ENCODE data around the gene TNFRSF1B. TPM values are rescaled to one million over a fixed set of nuclear protein-coding genes. Genes with fewer than 3 reads are reported as not detected.

The TNFRSF1B gene
- total and polyA plus RNA-seq, 2 of the 8 experiments (the other 6 are each of a cell fraction or from before 2014, with no cell fraction given) = 1.7 to 2.9 TPM

DNA sequence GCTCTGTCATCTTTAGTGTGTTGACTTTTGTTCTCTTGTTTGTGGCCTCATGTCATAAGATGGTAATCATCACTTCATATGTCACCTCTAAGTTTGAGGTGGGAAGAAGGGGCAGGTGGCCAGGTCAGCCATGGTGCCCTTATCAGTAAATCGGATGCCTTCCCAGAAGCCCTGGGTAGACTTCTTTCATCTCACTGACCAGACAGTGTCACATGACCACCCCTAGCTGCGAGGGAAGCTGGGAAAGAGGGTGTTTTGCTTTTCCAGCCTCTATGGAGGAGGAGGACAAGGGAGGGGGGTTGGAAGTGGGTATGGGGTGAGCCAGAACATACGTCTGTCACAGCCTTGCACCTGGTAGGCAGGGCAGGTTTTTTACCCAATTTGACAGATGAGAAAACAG is 28.6 kb downstream of the TNFRSF1B start:
- Histone ChIP-seq H3K79me2 (ENCODE audit: control insufficient read depth in 1 of 2, insufficient read depth in 2 of 2, low read length in 2 of 2) (no peaks in the 10 kb centered on the region), H3K14ac (ENCODE audit: insufficient read length) (no peak overlapping the region), H3K9ac (replicated peaks in 1 of 4; ENCODE audit: extremely low read depth in 1 of 4, low read depth in 3 of 4, low read length in 3 of 4) (no peak overlapping the region), H3K36me3 (ENCODE audit: control insufficient read depth in 2 of 4, insufficient read depth in 4 of 4, low read length in 3 of 4) (no peaks in the 10 kb centered on the region), H2AFZ (ENCODE audit: low read length) (no peak overlapping the region), H2BK120ac (replicated peaks; ENCODE audit: low read depth, low read length) (no peak overlapping the region), H3K4me1 (replicated peaks in 1 of 4; ENCODE audit: control insufficient read depth in 3 of 4, insufficient read depth in 4 of 4, low read length in 3 of 4) (peaks cover 0 to 5% (median 2%) of the 10 kb centered on the region in 4 experiments; a peak in 2 of 7 replicates), H2AK5ac (ENCODE audit: low read depth, low read length) (no peak overlapping the region), H4K91ac (replicated peaks; ENCODE audit: insufficient read length, low read length) (no peak overlapping the region), H2BK20ac (ENCODE audit: low read length) (no peak overlapping the region), H3K4me3 (ENCODE audit: extremely low read depth in 1 of 4, insufficient read depth in 2 of 4, low read depth in 3 of 4, low read length in 4 of 4) (no peak overlapping the region), H3K27ac (ENCODE audit: low read depth, low read length) (no peak overlapping the region), H3K23me2 (ENCODE audit: low read depth, low read length) (0 out of 2 replicates have a peak, but pooled peaks cover 3% of the 10 kb centered on the region), H4K20me1 (replicated peaks in 1 of 2; ENCODE audit: control insufficient read depth in 1 of 2, insufficient read depth in 2 of 2, low read length in 2 of 2) (peaks cover 0 to 1% of the 10 kb centered on the region in 2 experiments), H2BK15ac (ENCODE audit: low read length) (no peak overlapping the region), H3K4ac (replicated peaks; ENCODE audit: insufficient read length, low read depth, low read length) (no peak overlapping the region), H3K9me3 (ENCODE audit: insufficient read depth in 2 of 2, low read depth in 1 of 2, low read length in 1 of 2) (no peaks in the 10 kb centered on the region), H4K5ac (ENCODE audit: insufficient read length, low read depth, low read length) (no peak overlapping the region), H3K4me2 (ENCODE audit: insufficient read depth in 1 of 2, low read depth in 2 of 2, low read length in 2 of 2) (no peak overlapping the region), H3K27me3 (replicated peaks in 1 of 4; ENCODE audit: control insufficient read depth in 3 of 4, extremely low read depth in 1 of 4, insufficient read depth in 3 of 4, low read length in 3 of 4) (no peaks in the 10 kb centered on the region; a peak in 1 of 7 replicates), H2BK12ac (ENCODE audit: low read depth, low read length) (no peak overlapping the region), H3K56ac (replicated peaks; ENCODE audit: insufficient read length, low read depth, low read length) (no peak overlapping the region), H4K8ac (ENCODE audit: extremely low read depth, insufficient read depth, low read length) (no peak overlapping the region), H3K79me1 (ENCODE audit: low read depth, low read length) (no peaks in the 10 kb centered on the region), H2BK5ac (ENCODE audit: low read depth, low read length) (no peak overlapping the region), H3K18ac (ENCODE audit: extremely low read depth, low read length) (no peak overlapping the region), H3K23ac (ENCODE audit: insufficient read length) (no peak overlapping the region)
- FAIRE-seq (no peak), DNase-seq (ENCODE audit: low read depth in 1 of 2, low spot score in 2 of 2) (no peak)
- TF ChIP-seq RBBP5 (IDR thresholded peaks at IDR 0.05; ENCODE audit: borderline replicate concordance, low read depth, low read length) (no peak), NRF1 (IDR thresholded peaks at IDR 0.05; ENCODE audit: low read depth, low read length) (no peak), SP2 (IDR thresholded peaks at IDR 0.05; ENCODE audit: low read length) (no peak), KDM1A (IDR thresholded peaks at IDR 0.05; ENCODE audit: borderline replicate concordance, low read length) (no peak), ZNF274 (IDR thresholded peaks at IDR 0.05; ENCODE audit: borderline replicate concordance, extremely low read depth, low read length) (no peak)
- POLR2A ChIA-PET (ENCODE audit: partially characterized antibody) = no interaction called here
- CTCF ChIA-PET (ENCODE audit: partially characterized antibody) = interaction anchor here (1.0 to 17.0 kb wide), 11 partner anchors 9 to 89 kb away, joined by 3 to 503 read pairs (median 6); no protein-coding TSS in a partner anchor
- WGBS, 2 experiments (ENCODE audit: extremely low coverage in 1 of 2, insufficient coverage in 1 of 2, insufficient read length in 1 of 2, insufficient replicate concordance in 2 of 2, low coverage in 1 of 2, low lambda C conversion rate in 2 of 2, missing lambda C conversion rate in 1 of 2) = 84% methylated on average over 3 of the region's 3 CpGs; no CpG with 5 or more reads in 1 of the 2 experiments

Measured in H1 (cell line).